GM21717 (cell line): Measurements from ENCODE around the gene B3GAT1.

Experiments
- ATAC-seq: cut with Tn5 transposase; IDR thresholded peaks from one replicate; pipeline ENCODE4 v1.9.1; 2021; ENCODE audit warnings: mild to moderate bottlenecking, moderate library complexity; ENCODE audit not compliant: unreplicated experiment

Gene B3GAT1

DNA sequence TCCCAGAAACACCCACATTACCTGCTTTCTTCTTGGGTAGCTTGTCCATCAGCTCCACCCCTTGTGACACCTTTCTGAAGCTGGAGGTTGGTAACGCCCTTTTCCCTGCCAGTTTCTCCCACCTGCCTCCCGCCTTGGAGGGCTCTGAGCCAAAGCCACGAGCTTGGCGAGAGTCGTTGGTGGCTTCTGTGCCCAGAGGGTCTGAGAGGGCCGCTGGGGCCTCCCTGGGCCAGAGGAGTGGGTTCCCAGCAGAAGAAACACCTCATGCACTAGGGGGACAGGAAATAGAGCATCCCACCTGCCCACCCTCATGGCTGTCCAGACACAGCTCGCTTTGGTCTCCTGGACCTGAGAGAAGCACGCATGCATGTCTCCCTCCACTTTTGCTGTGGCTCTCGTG lies 37.9 kb downstream of the B3GAT1 start:
- no peak for ATAC-seq

- ATAC-seq, result no peak
Observed at GRCh38 chr11:134373591-134374052, 38.4 kb downstream of the B3GAT1 start.

GRCh38 chr11:134372961-134373360 lies 39.1 kb downstream of the B3GAT1 start:
- no peak for ATAC-seq

DNA sequence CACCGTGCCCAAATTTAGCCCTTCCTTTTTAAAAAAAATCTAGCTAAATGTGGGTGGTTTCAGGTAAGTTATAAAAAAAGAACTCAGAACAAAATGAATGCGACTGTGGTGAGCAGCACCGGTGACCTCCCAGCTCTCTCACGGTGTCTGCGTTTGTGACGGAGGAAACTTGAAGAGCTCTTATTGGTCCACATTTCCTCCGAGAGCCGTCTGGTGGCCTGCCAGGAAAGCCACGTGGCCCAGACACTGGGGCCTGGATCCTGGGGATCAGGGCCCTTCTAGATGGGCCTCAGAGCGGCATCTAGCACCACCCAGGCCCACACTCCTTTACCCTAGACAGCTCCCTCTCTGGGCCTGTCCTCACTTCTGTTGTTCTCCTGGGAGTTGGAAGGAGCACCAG lies 39.5 kb downstream of the B3GAT1 start:
- ATAC-seq, result no peak

DNA sequence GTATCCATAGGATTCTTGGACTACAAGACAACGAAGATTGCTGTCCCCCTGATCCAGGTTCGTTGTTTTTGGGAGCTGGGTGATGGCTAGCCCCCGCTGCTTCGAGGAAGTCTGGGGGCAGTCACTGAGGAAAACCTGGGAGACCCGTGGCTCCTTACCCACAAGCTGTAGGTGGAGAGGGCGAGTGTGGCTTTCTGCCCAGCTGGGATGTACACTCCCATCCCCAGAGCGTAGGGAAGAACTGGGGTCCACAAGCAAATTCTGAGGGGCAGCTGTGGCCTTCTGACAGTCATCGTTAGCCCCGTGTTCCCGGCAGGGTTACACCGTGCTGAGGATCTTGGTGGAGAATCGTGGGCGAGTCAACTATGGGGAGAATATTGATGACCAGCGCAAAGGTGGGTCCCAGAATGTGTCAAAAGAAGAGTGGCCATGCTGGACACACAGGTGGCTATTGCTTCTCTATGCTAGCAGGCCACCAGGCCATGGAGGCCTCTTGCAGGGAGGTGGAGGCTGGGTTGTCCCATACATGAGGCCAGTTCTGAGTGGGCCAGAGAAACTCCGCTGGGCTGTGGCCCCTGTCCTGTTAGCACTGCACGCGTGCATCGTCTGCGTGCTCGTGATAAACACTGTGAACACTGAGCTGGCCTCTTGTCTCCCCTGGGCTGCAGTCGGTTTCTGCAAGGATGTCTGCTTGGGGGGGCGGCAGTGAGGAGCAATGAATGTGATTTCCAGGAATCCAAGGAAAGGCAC lies 40.4 kb downstream of the B3GAT1 start:
- no peak for ATAC-seq

DNA sequence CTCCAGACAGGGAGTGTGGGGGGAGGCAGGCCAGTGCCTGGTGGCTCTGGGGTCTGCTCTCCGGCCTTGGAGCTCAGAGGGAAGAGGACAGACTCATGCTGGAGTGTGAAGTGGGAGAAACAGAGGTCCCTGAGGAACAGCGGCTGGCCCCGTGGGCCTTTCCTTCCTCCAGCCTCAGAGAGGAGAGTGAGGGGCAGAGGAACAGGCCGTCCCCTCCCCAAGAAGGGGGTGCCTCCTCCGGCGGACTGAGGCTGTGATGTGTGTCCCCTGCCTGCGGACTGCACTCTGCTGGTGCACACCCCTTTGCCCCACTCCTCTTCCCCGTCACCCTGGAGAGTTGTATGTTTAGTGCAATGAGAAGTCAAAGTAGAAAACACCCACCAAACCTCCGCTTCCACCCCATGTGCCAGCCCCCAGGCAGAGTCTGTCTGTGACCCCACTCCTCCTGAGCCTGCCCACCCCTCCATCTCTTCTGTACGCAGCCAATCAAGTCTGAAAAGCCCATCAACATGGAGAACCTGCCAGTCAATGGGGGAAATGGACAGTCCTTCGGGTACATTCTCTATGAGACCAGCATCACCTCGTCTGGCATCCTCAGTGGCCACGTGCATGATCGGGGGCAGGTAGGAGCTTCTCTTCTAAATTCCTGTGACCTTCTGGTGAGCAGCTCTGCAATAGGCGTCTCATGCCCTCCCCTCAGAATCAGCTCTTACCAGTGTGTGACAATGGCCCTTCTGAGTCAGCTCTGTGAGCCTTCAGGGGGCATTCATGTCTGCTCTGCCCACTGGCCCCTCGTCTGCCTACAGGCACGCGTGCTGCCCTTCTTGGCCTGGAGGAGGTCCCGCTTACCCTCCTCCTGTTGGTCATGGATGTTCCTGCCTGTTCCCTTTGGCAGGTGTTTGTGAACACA lies 41.3 kb downstream of the B3GAT1 start:
- no peak for ATAC-seq

DNA sequence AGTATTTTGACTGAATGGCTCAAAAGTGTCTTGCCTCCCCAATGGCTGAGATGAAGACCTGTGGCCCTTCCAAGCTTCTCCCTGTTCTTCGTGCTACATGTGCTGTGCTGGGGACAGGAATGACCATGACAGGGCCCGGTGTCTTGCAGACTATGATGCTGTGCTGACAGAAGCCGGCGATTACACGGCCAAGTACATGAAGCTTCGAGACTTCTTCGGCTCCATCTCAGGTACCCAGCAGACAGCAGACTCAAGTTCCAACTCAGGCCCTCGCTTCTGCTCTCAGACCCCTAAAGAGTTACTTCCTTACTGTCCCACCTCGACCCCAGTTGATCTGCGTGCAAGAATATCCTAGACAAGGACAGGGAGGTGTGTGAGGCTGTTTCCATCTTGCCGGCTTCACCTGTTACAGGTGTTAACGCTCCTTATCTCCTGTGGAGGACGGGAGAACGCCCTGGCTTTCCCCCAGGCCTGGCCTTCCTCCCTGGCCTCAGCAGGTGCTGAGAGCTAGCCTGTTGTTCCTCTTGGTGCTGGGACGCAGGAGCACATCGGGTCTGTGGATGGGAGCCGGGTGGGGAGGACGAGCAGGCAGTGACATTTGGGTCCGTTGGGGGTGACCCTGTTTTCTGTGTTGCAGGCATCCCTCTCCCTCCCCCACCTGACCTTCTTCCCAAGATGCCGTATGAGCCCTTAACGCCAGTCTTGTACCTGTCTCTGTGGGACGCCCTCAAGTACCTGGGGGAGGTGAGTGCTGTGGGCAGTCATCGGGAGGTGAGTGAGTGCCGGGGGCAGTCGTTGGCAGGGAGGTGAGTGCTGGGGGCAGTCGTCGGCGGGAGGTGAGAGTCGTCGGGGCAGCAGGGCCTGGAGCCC lies 42.2 kb downstream of the B3GAT1 start:
- no peak for ATAC-seq

DNA sequence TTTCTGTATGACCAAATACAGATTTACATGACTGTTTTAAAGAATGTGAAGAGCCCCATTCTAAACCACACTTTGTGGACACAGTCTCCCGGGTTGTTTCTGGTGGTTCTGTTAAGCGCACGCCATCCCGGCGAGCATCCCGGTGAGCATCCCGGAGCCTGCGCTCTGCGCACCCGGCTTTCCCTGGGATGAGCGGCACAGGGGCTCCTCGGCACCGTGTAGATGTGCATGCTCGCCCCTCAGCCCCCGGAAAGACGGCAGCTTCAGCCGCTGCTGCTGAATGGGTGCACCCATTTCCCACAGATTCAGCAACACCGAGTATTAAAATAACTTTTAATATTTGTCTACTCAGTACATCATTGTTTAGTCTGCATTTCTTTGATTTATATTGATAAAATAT lies 44.3 kb downstream of the B3GAT1 start:
- ATAC-seq, result no peak

- no peak for ATAC-seq
Observed at GRCh38 chr11:134366254-134366653, 45.8 kb downstream of the B3GAT1 start.

DNA sequence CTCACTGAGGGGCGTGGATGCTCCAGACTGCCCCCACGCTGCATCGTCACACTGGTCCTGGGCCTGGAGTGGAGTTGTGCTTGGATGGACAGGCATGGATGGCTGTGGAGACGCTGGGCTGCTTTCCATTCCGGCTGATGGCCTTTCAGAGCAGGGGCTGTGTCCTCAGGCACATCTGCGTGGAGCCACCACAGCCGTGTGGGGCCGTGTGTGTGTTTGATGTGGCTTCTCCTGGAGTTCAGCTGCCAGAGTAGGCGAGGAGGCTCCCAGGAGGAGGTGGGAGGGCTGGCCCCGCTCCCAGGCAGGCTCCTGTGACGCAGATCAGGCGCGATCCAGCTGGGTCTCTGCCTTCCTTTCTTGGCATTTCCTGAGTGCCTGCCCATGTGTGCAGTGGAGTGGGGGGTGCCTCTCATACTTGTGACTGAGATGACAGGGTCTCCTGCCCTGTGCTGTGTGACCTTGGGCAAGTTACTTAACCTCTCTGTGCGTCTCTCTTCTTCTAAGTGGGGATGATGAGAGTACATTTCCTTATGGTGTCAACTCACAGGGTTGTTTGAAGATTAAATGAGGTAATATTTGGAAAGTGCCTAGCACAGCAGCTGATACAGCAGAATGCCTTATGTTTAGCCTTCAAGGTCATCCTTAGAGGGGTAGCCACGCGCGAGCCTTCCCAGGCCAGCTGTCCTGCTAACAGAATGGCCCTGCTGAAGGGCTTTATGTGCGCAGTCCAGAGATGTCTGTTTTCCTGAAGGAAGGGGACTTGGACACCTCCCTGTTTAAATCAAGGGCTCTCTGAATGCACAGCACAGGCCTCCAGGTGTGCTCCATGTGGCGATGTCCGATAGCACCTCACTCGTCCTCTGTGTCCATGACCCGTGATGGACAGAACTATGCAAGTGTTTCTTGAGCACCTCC lies 46.8 kb downstream of the B3GAT1 start:
- ATAC-seq, result no peak

DNA sequence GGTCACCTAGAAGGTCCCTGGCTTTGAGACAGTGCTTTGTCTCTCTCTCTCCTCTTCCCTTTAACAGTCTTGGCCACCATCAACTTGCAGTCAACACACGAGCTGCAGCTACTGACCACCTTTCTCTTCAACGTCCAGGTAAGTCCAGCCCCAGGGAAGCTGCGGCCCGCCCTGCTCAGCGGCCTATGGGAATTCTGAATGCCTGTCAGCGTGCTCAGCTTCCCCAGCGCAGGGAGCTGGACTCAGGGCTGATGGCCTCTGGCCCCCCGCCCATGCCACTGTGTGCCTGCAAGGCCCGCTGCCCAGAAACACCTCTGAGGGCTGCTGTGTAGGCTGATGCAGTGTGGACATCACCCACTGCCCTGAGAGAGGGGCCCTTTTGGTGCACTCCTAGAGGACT lies 47.8 kb downstream of the B3GAT1 start:
- ATAC-seq, result no peak

DNA sequence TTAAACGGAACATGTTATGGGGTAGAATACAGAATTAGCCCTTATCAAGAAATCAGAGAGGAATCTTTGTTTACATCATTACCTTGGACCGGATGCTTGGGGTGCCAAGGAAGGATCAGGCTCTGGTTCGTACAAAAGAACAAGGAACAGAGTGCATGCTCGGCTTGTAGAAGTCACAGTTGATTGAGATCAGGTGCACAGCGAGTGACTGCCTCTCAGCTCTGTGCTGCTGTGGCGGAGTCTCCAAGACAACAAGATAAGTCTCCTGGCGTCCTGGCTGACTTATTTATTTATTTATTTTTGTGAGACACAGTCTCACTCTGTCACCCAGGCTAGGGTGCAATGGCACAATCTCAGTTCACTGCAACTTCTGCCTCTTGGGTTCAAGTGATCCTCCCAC lies 48.5 kb downstream of the B3GAT1 start:
- no peak for ATAC-seq

DNA sequence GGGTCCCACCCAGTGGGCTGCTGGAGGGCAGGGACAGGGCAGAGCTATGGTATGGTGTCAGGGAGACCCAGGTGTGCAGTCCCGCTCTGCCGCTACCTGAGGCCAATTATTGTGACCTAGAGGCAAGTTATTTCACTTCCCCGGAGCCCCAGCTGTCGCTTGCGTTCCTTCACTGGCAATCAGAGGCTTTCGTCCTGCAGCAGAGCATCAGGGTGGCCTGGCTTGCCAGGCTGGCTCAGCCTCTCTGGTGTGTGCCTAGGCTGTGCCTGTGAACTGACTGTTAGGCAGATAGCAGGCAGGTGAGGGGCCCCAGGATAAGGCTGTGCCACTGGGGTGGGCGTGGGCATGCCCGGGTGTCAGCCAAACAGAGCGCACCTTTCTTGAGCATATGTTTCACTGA lies 48.9 kb downstream of the B3GAT1 start:
- ATAC-seq, result no peak

GRCh38 chr11:134362192-134362901 lies 49.7 kb downstream of the B3GAT1 start:
- no peak for ATAC-seq

- ATAC-seq, result no peak
Observed at GRCh38 chr11:134361661-134362060, 50.4 kb downstream of the B3GAT1 start.

- ATAC-seq, result peak; percentile 79
Observed at GRCh38 chr11:134360050-134360835, 51.8 kb downstream of the B3GAT1 start.

GRCh38 chr11:134359646-134360045 lies 52.4 kb downstream of the B3GAT1 start:
- ATAC-seq, result no peak

DNA sequence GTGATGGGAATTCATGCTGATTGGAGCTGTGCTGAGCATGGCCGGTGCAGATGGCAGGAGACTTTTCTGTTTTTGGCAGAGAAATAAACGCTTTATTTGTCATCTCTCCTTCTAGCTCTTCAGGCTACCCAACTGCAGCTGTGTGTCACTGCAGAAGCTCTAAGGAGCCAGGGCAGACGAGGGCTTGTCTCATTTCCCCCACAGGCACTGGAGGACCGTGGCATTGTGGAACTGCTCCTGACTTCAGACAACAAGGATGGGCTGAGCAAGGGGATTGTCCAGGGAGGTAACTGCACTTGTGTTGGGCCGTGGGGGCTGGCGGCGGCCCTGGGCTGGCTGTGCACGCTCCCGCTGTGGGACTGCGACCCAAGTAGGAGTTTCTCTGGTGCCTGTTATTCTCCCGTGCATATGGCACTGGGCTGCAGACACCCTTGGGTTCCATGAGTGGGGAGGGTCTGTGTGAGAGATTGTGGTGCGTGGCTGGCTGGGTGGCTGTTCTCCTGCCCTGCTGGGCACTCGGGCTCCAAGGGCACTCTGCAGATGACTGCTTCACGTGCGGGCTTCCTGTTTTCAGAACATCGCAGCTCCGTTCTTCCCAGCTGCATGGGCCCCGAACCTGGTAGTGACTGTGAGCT lies 53.1 kb downstream of the B3GAT1 start:
- no peak for ATAC-seq
